ENCODE data around the gene CDC20B.
A peak's percentile ranks its signal among the peaks of the same experiment; 100 is the strongest.
"Not testable (repeated sequence)": the region's sequence is repeated elsewhere in the genome, so short reads cannot be mapped to it uniquely, and the experiment has no call there.

The CDC20B gene

DNA sequence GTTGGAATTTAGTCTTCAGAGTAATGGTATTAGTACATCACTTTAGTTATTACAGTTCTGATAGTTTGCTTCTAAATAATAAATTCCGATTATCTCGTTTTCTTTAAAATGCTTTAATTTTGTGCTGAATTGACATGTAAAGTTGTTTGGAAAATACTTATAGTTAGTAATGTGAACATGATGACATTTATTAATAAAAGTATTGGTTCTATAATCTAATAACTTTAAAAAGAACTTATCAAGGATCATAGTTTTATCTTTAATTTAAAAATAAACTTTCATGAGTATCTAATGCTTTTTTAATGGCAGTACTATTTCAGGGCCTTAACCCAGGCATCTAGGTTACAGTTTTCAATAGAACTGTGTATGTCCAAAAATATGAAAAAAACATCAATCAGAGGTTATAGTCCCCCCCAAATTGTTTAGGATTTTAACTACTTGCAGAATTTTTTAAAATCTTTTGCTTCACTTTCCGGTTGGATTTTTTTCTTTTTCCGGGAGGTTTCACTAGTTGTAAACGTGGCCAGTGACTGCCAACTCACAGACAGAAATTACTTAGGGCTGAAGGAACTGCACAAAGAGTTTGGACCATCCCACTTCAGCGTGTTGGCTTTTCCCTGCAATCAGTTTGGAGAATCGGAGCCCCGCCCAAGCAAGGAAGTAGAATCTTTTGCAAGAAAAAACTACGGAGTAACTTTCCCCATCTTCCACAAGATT is 12.3 kb downstream of the CDC20B start:
- peak; percentile 52 for DNase-seq (ENCODE audit: low spot score)

DNA sequence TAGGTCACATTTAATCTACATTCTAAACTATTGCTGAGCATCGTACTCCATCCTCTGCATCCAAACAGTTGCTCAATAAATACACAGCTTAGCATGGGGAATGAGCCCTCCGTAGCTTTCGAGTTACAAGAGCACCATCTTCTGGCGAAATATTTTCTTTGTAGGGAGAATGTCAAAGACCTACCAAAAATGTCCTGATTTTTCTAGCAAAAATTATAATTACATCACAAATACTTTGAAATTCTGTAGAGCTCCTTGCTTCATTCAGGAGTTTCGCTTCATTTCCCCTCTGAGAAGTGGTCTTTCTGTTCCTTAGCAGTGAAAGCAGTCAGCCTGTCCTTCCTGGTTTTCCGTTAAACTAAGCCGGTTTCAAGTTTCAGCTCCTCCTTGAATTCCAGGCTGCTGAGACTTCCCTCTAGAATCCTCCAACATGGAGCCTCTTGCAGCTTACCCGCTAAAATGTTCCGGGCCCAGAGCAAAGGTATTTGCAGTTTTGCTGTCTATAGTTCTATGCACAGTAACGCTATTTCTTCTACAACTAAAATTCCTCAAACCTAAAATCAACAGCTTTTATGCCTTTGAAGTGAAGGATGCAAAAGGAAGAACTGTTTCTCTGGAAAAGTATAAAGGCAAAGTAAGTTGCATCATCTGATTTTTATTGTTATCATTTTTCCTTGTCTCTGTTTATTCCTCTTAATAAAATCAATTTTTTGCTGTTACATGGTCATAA is 13.0 kb downstream of the CDC20B start, which contains the start of gene GPX8:
Gene GPX8 (plus strand): TSS at position 409 of the 730 bp plus-strand sequence. CDS start 22 bp downstream, at position 431.
- DNase-seq (ENCODE audit: low spot score) = peak; percentile 57

DNA sequence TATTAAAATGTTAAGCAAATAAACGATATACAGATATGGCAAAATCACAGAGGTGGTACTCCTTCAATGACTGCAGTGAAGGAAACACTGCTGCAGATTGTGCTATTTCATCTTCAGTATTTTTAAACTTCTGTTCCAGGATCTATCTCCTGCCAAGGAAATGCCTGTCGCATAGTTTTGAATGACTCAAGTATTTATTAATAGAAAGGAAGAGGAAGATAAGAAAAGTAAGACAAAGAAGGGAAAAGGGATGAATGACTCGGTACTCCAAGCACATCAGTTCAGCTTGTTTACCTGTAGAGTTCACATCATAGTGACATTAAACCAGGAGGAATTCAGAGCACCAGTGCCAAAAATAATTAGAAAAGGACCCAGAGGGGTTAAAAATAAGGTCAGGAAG is 18.1 kb downstream of the CDC20B start:
- DNase-seq (ENCODE audit: low spot score) = no peak

DNA sequence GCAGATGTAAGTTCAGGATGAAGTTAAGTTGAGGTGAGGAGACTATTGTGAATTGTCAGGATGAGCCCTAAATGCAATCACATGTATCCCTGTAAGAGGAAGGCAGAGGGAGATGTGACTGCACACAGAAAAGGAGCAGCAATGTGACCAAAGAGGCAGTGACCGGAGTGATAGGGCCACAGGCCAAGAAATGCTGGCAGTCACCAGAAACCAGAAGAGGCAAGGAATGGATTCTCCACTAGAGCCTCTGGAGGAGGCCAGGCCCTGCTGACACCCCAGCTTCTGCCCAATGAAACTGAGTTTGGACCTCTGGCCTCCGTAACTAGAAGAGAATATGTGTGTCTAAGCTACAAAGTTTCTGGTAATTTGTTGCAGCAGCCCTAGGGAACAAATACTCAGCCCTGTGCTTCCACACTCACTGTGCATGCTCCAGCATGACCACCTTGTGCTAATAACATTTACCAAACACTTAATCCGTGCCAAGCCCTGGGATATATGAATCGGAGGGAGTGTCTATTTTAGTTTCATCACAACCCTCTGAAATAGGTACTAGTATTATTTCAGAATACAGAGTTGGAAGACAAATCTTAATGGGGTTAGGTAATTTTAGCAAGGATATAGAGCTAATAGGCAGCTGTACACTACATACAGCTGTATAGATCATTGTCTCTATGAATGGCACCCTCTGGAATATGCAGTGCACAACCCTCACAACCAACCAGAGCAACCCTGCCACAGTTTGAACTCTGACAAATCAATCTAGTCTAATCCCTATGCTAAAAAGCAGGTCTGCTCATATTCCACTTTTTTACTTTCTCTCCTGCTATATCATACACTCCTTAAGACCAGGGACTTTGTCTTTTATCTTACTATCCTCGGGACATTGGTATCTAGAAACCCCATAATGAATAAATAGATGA is 20.8 kb downstream of the CDC20B start:
- DNase-seq (ENCODE audit: low spot score) = no peak

DNA sequence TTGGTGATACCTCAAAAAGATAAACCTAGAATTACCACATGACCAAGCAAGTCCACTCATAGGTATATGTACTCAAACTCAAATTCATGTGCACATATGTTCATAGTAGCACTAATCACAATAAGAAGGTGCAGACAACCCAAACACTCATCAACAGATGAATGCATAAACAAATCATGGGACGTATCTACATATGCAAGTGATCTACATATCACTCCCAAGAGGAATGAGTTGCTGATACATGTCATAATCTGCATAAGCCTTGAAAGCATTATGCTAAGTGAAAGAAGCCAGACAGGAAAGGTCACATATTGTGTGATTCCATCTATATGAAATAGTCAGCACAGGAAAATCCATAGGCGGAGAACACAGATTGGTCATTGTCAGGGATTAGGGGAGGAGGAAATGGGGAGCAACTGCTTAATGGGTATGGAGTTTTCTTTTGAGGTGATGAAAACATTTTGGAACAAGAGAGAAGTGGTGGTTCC is 23.6 kb downstream of the CDC20B start:
- no peak for DNase-seq (ENCODE audit: low spot score)

DNA sequence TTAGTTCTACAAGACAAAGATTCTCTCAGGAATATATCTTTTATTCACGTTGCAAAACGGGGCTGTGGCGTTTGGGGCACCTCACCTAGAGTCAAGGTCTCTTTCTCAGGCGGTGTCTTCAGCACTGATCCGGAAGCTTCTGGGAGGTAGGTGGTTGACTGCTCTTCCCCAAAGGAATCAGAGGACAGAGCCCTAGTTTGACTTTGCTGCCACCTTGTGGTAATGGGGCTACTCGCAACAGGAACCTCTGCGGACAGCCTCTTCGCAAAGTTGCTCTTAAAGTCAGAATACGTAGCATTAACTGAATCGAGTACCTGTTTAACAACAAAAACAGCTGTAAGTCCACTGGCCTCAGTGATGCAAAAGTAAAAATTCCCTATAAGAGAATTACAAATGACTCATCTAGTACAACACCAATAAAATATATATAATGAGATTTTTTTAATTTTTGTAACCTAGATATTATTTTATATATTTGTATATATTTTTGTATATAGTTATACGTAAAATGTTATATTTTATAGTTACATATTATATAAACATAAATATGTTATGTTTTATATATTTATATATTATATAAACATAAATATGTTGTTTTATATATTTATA is 26.3 kb downstream of the CDC20B start:
- peak; percentile 85 for DNase-seq (ENCODE audit: low spot score)

DNA sequence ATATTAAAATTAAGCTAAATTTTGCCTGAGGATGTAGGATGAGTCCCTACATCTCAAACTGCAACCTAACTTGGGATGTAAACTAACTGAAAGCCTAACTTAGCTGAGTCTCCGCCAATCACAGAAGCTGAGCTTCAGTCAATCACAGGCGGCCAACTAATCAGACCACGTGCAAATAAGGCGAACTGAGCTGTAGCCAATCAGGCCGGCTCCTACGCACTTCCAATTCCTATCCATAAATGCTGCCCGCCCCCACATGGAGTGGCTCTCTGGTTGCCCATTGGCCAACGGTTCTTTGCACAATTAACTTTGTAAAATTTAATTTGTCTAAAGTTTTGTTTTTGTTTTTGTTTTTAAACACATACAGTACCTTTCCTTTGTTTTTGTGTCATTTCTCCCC is 26.9 kb downstream of the CDC20B start:
- DNase-seq (ENCODE audit: low spot score) = no peak

DNA sequence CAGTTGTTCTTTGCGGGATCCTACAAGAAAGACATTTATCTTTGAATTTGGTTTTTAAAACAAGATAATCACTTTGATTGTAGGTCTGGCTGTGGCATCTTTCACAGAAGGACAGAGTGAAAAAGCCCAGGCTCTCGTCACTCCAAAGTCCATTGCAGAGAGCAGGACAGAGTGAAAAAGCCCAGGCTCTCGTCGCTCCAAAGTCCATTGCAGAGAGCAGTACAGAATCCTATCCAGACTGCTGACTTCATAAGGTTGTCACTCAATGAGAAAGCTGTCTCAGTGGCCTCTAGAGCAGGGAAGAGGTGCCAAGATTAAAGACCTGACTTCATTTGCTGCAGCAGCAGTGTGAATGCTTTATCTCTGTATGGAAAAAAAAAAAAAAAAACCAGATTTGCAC is 29.4 kb downstream of the CDC20B start:
- DNase-seq (ENCODE audit: low spot score) = no peak

DNA sequence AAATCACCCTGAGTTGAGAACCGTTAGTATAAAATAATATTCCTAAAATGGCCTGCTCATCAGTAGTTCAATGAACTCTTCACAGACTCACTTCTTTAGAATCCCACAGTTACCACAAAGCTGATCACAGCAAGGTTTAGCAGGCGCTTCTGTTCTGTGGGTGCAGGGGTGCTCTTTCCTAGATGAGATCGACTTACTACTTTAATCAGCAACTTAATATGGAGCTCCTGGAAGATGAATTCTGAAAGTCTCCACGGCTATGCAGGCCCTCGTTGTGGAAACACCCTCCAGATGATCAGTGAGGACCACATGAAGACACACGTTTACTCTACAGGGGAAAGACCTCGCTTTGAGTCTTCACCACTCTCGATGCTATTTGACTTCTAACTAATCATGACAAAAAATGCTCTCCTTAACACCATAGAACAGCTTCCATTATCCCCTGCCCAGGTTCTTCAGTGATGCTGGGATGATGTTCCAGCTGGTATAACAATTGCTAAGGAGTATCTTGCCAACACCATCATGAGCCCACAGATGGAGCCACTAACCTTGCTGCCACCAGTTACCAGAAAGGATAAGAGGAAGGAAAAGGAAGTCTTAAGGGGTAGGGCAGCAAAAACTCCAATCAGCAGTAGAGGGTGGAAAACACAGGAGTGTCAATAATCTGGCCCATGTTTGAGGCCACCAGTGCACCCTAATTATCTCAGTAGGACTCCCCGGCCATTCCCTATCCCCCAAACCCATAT is 30.9 kb downstream of the CDC20B start:
- DNase-seq (ENCODE audit: low spot score) = no peak

DNA sequence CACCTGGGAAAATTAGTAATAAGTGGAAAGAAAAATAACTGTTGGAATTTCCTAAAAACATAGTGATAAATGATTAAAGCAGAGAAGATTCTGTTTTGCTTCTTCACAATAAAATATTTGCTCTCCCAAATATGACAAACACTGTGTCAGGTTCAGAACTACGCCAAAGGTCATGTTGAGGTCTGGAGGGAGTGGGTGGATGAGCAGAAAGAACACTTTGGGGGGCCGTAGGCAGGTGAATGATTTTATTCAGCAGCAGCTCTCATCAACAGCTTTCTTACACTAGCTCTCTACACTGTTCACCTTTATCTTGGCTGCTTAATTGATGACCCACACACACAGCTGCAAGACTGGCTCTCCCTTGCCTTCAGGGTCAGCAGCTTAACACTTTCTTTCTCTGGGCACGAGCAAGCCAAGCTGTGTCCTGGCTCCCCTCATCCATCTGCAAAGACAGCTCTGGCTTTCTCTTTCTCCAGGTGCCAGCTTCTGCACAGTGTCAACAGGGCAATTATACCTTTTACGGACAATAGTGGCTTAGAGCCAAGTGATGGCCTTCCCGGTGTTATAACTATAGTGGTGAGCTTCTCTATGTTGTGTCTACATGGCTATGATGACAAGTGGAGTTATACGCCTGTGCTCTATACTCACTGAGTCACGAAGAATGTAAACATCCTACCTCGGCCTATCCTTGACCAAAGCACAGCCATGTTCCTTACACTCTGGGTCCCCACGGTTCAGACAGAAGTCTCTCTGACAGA is 31.9 kb downstream of the CDC20B start:
- DNase-seq (ENCODE audit: low spot score) = no peak

DNA sequence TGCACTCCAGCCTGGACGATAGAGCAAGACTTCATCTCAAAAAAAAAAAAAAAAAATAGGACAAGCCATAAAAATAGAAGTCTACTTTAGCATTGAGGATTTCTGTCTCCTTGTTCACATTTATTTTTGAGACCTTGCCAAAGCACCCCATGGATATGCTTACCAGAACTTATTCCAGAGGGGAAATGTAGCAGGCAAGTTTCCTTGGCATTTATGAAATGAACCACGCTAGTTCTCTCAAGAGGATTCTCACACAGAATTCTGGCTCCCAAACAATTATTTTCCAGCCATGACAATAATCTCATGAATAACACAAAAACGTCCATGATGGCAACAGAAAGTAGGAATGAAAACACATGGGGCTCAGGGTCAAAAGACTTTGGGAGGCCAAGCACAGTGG is 36.5 kb downstream of the CDC20B start:
- no peak for DNase-seq (ENCODE audit: low spot score)

DNA sequence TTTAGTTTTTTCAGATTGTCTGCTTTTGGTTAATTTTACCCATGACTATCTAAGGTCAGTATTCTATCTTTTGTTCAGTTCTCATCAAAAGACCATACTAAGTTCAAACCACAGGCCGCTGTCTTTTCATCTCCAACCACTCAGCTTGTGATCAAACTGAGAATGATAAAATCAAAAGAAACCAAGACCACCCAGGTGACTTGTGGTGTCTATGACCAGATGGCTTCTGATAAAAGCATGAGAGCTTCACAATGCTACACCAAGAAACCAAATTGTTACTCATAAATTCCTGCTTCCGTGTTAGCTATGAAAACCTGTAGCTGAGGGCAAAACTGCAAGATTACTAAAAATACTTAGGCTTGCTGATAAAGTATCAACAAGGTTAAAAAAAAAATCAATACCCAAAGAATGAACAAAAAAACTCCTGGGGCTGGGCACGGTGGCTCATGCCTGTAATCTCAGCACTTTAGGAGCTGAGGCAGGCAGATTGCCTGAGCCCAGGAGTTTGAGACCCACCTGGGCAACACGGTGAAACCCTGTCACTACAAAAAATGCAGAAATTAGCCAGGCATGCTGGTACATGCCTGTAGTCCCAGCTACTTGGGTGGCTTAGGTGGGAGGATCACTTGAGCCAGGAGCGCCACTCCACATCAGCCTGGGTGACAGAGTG is 38.8 kb downstream of the CDC20B start:
- no peak for DNase-seq (ENCODE audit: low spot score)

DNA sequence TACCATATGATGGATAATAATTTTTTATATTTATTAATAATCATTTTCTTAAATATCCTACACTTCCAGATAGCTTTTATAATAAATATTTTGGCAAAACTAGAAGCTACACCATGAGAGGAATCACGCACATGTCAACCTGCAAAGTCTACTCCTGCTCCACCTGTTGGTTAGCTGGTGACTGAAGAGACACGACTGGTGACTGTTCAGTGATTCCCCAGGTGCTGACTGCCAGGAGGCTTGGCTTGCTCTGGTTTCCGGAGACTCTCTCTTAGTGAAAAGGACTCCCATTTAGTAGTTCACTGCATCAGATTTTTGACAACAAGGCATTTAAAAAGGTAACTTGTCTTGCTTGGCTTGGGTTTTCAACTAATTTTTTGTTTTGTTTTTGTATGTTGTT is 49.6 kb downstream of the CDC20B start:
- no peak for DNase-seq (ENCODE audit: low spot score)

DNA sequence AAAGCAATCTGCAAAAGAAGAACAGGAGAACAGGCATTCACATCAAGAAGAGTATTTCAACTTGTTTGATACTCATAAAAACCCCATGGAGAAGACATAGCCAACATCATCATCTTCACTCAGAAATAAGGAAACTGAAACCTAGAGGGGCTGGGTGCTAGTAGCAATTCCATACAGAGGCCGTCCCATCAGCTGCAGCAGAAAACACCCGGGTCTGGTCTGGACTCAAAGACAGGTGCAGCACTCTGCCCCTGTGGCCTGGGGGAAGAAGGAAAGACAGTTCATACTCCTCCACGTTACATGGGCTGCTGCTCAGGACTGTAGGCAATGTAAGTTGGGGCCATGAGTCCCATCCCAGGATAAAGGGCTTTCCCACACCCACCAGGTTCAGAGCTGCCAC is 58.9 kb downstream of the CDC20B start:
- DNase-seq (ENCODE audit: low spot score) = no peak

DNA sequence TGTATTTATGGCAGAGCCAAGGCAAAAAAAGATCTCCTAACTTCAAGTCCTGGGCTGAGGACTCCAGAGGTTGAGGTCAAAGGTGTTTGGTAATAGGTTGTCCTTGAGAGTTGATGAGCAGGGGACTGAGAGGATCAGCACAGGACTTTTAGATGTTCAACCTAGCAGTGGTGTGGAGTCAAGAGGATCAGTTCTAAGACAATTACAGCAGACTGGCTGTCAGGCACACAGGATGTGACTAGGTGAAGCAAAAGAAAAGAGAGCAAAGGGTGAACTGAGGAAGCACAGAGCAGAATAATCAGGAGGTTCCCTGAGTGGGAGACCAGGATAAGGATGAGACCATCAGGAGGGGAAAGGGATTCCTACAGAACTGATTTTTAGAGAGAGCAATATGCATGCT is 59.6 kb downstream of the CDC20B start:
- DNase-seq (ENCODE audit: low spot score) = no peak

DNA sequence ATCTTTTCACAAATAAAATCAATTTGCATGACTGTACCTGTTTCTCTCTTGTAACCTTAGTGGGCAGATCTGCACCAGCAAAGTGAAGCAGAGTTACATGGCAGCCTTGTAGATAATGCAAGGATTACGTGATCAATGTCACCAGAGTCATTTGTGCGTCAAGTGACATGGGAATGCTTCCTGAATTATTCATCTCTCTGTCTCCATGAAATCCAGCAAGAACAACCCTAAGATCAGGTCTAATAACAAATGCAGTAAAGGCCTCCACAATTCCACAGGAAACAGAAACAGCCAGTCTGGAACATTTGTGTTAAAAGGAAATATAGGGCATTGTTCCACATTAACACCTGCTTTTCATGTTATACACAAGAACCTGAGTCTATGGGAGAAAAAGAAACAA is 62.8 kb downstream of the CDC20B start:
- no peak for DNase-seq (ENCODE audit: low spot score)

DNA sequence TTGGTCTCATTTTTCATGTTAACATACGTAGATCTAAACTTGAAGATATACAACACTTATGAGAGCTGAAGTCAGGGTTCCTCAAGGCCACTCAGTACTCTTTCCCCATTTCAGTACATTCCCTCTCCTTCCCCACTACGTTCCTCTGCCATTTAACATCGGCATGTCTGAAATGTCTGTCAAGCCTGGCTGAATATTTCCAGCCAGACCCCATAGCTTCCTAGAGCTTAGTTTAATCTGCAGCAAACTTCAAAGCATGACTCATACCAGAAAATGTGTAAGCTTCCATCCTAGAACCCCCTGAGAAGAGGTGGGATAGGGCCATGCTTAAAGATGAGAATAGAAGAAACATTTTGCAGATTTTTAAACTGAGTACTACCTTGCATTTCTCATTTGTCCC is 64.3 kb downstream of the CDC20B start:
- DNase-seq (ENCODE audit: low spot score) = no peak

DNA sequence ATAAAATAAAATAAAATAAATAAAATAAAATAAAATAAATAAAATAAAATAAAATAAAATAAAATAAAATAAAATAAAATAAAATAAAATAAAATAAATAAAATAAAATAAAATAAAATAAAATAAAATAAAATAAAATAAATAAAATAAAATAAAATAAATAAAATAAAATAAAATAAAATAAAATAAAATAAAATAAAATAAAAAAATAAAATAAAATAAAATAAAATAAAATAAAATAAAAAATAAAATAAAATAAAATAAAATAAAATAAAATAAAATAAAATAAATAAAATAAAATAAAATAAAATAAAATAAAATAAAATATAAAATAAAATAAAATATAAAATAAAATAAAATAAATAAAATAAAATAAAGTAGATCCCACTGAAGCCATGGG is 67.0 kb downstream of the CDC20B start:
- not testable (repeated sequence) for DNase-seq (ENCODE audit: low spot score)

DNA sequence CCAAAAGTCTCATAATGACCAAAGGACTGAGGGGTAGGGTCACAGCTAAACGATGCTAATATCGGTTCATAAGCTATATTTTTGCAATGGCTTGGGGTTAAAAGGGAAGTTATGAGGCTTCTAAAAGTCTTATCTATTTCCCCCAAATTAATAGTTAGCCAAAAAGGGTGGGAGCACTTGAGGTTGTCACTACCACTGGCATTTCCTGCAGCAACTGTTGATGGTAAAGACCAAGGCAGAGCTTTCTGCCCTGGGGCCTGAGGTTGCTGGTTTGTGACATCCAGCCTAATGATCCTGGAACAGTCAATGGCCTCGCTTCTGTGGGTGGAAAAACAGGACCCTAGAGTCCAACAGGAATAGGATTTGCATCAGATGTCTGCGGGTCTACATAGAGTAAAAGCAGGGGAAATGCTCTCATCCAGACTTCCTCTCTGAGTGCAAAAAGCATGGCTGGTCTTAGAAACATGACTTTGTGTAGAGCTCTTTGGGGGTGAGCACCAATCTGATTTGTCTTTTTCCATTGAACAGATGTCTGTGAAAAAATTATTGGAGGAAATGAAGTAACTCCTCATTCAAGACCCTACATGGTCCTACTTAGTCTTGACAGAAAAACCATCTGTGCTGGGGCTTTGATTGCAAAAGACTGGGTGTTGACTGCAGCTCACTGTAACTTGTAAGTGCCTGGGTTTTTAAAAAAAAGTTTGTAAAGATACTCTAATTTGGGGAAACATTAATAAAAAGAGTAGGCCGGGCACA is 67.9 kb downstream of the CDC20B start:
- DNase-seq (ENCODE audit: low spot score) = no peak
